ENCODE data around the gene SEPTIN5.

- TF ChIP-seq POLR2A (IDR thresholded peaks at IDR 0.05) (no peak), CTCF (IDR thresholded peaks at IDR 0.05) (no peak)
These were observed 19.6 kb upstream of the SEPTIN5 start for GRCh38 chr22:19694696-19695095.

Data from gastroesophageal sphincter (tissue), 3 donors.